GM12873 (cell line): ENCODE data around the gene APH1A.

Source experiments
- CTCF ChIP-seq: IDR thresholded peaks from 2 replicates; pipeline ENCODE4 v1.5.1; 2012; ENCODE audit warnings: low read depth, mild to moderate bottlenecking, moderate library complexity, low read length, control low read depth; ENCODE audit not compliant: insufficient read depth; ENCODE audit errors: missing control alignments

Gene APH1A

GRCh38 chr1:150256198-150256553 lies 12.6 kb downstream of the APH1A start:
- TF ChIP-seq CTCF = no peak

- TF ChIP-seq CTCF = no peak
Observed at GRCh38 chr1:150249936-150250335, 18.9 kb downstream of the APH1A start.

GRCh38 chr1:150243003-150243402 lies 25.8 kb downstream of the APH1A start:
- no peak for TF ChIP-seq CTCF

- TF ChIP-seq CTCF = no peak
Observed at GRCh38 chr1:150237746-150238145, 31.1 kb downstream of the APH1A start.

- TF ChIP-seq CTCF = no peak
Observed at GRCh38 chr1:150236614-150237100, 32.2 kb downstream of the APH1A start.

GRCh38 chr1:150235852-150236613 lies 32.8 kb downstream of the APH1A start, which contains the start of gene ANP32E:
Gene ANP32E, minus strand, starts transcription at chr1:150236112. Its CDS starts 326 bp downstream, at chr1:150235786.
- TF ChIP-seq CTCF = no peak

- no peak for TF ChIP-seq CTCF
Observed at GRCh38 chr1:150235294-150235851, 33.4 kb downstream of the APH1A start.
